Endothelial cell of umbilical vein (primary cell): ENCODE measurements around the gene ZNF763.

Experiments used
- CTCF ChIP-seq, 2 donors: IDR thresholded peaks; 1 replicate in 1 of 2; 2 replicates in 1 of 2; pipeline ENCODE4 v1.5.1; 2011; ENCODE audit warnings: low read length in 2 of 2, mild to moderate bottlenecking in 2 of 2, moderate library complexity in 2 of 2, control low read depth in 1 of 2, inconsistent platforms in 1 of 2, low read depth in 1 of 2; ENCODE audit not compliant: insufficient read depth in 1 of 2; ENCODE audit errors: extremely low read depth in 1 of 2
- EZH2 ChIP-seq: IDR thresholded peaks from 2 replicates; pipeline ENCODE4 v1.6.1; 2012; ENCODE audit warnings: borderline replicate concordance, low read depth, mild to moderate bottlenecking, moderate library complexity, low read length, inconsistent platforms; ENCODE audit not compliant: severe bottlenecking
- FOS ChIP-seq: IDR thresholded peaks from 2 replicates; pipeline ENCODE4 v1.6.1; 2011; ENCODE audit warnings: mild to moderate bottlenecking, low read length, moderate library complexity, borderline replicate concordance; ENCODE audit not compliant: insufficient read depth
- JUN ChIP-seq: IDR thresholded peaks from 2 replicates; pipeline ENCODE4 v1.6.1; 2011; ENCODE audit warnings: borderline replicate concordance, low read depth; ENCODE audit not compliant: insufficient read length, insufficient read depth
- MAX ChIP-seq: IDR thresholded peaks from 2 replicates; pipeline ENCODE4 v1.6.1; 2011; ENCODE audit not compliant: insufficient read depth, insufficient read length
- MYC ChIP-seq: IDR thresholded peaks from one replicate; pipeline ENCODE4 v1.6.1; 2011; ENCODE audit warnings: mild to moderate bottlenecking, low read depth, low read length
- POLR2A ChIP-seq: IDR thresholded peaks from 2 replicates; pipeline ENCODE4 v1.6.1; 2012; ENCODE audit warnings: low read depth, mild to moderate bottlenecking, control low read depth, low read length
- POLR2AphosphoS5 ChIP-seq: IDR thresholded peaks from 2 replicates; pipeline ENCODE4 v1.6.1; 2012; ENCODE audit warnings: low read depth, mild to moderate bottlenecking, control low read depth, low read length, moderate library complexity; ENCODE audit not compliant: insufficient read depth

- no peak for TF ChIP-seq CTCF (IDR thresholded peaks at IDR 0.05; ENCODE audit: extremely low read depth in 1 of 2, insufficient read depth in 1 of 2, low read depth in 1 of 2, low read length in 2 of 2)
- TF ChIP-seq EZH2, result no peak
- TF ChIP-seq POLR2A, result no peak
- no peak for TF ChIP-seq MYC
- no peak for TF ChIP-seq POLR2AphosphoS5
- no peak for TF ChIP-seq MAX
- no peak for TF ChIP-seq FOS
- no peak for TF ChIP-seq JUN
Measured at GRCh38 chr19:11989112-11989456, 24.2 kb downstream of the ZNF763 start.
